ENCODE results near the gene SH2D5.
A peak's percentile ranks its signal among the peaks of the same experiment; 100 is the strongest.

The SH2D5 gene

DNA sequence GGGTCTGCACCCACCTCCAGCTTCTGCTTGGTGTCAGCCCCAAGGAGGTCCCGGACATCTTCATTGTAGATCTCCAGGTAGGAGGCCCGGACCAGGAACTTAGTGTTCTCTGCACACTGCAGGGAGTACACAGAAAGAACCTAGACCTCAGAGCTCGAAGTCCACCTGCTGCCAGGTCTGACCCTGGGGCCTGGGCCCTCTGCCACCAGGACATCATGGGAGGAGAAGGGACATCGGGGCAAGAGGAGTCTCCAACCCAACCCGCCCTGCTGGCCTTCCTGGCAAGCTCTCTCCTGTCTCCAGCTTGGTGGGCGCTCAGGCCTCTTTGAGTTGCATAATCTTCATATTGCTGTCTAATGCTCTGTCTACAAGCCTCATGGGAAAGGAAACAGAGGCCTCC is 19.1 kb downstream of the SH2D5 start:
- DNase-seq (ENCODE audit: low read depth in 2 of 2) = no peak

DNA sequence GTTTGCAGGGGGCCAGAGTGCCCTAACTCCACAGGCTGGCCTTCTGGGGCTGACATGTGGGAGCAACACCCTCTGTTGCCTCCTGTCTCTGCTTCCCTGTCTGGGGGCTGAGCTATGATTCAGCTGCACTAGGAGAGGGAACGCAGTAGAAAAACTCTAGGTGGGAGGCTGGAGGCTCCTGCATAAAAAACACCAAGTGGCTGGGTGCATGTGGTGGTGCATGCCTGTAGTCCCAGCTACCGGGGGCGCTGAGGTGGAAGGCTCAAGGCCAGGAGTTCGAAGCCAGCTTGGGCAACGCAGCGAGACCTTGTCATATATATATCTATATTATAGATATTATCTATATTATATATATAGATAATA is 20.3 kb downstream of the SH2D5 start:
- DNase-seq (ENCODE audit: low read depth in 2 of 2) = no peak

DNA sequence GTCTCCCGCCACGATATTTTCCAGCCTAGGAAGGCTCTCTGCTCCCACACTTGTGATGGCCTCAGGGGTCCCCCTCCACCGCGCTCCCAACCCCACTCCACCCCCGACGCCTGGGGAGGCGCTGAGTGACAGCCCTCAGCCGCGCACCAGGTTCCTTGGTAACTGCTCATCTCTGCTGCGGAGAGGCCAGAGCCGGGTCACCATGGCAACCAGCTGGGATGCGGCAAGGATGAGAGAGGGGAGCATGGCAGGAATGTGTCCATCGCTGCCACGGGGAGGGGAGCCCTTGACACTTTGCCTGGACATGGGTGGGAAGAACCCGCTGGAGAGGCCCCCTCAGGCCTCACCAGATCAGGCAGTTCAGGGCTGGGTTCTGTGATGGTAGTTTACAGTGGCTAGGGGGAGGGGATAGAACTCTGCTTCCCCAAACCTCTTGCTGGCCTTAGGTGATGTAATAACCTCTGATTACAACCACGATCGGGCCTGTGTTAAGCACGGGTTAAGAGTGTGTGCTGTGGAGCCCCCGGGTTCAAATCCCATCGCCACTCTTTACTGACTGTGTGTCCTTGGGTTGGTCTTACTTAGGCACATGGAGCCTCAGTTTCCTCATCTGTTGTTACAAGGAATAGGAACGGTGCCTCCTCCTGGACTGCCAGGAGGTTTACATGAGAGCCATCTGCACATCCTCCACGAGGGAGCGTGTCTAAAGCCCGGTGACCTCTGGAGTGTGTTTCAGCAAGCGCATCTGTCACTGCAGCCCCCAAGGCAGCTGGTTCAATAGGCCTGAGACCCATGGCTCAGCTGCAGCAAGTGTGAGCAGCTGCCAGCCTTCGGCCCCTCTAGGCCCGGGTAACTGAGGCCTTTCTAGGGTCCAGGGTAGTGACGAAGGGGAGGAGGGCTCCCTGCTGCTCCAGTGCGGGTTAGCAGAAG is 21.0 kb downstream of the SH2D5 start:
- no peak for DNase-seq (ENCODE audit: low read depth in 2 of 2)

DNA sequence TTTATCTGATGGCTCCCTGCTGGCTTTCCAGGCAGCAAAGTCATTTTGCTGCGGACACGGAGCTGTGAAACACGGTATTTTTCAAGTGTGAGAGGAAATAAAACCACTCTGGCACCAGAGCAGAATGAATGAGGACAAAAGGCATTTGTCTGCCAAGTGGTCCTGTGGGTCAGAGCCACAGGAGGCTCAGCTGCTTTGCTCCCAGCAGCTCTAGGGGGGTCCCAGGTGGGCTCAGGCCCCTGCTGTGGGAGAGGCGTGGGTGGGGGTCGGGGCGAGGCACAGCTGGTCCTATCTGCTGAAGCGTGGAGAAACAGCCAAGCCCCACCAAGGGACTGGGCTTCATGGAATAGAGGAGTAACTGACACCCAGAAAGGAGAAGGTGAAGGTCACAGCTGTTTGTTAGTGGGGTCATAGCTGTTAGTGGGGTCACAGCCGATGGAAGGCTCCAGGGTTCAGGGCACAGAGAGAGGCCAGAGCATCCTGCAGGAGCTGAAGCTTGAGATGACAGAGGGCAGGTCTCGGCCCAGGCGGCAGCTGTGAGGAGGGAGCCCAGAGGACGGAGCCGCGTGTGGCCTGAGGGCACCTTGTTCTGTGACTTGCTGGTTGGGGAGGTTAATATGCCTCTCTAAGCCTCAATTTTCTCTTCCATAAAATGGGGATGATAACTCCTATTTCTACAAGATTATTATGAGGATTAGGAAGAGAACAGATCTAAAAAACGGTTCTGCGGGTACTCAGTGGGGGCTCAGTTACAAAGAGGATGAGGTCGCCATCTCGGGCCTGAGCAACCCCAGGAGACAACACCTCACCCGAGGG is 21.8 kb downstream of the SH2D5 start:
- no peak for DNase-seq (ENCODE audit: low read depth in 2 of 2)

DNA sequence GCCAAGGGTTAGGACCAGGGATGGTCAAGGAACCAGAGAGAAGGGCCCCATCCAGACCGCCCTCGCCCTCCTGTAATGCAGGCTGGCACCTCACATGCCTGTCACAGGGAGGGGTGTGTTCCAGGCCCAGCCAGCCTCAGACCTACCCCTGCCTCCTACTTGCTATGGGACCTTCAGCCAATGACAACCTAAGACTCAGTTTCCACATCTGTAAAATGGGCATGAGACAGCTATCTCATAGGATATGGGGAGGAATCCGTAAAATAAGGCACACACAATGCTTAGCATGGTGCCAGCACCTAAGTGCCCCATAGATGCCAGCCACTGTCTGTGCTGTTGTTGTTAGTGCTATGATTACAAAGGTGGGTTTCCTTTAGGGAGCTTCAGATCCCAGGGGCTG is 22.6 kb downstream of the SH2D5 start:
- DNase-seq (ENCODE audit: low read depth in 2 of 2) = no peak

DNA sequence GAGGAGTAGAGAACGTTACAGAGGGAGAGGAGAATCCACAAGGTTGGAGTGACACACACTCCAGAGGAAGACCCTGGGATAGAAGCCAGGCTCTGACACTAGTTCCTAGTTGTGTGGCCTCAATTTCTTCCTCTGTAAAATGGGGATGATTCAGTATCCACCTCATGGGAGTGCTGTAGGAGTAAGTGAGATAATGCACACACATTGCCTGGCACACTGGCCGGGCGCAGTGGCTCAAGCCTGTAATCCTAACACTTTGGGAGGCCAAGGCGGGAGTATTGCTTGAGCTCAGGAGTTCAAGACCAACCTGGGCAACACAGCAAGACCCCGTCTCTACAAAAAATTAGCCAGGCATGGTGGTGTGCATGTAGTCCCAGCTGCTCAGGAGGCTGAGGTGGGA is 23.6 kb downstream of the SH2D5 start:
- DNase-seq (ENCODE audit: low read depth in 2 of 2) = no peak

DNA sequence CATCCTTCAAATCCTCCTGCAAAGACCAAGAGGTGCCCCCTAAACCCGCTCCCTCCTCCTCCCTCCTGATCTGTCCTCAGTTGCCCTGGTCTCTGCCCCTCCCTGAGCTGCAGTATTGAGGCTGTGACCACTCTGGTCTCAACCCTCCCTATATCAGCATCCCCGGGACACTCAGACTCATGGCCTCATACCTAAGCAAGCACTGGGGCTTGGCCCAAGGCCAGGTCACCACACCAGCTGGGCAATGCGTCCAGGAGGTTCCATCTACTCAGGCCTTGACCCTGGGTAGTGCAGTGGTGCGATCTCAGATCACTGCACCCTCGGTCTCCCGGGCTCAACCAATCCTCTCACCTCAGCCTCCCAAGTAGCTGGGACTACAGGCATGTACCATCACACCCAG is 24.4 kb downstream of the SH2D5 start:
- DNase-seq (ENCODE audit: low read depth in 2 of 2) = no peak

DNA sequence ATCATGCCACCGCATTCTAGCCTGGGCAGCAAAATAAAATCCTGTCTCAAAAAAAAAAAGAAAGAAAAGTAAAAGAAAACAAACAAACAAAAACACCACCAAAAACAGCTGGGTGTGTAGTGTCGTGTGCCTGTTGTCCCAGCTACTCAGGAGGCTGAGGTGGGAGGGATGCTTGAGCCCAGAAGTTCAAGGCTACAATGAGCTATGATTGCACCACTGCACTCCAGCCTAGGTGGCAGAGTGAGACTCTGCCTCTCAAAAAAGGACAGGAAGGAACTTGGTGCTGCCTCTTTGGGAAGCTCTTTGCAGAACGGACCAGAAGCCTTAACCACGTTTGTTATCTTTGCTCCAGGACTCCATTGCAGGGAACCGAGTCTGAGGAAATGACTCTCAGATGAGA is 25.7 kb downstream of the SH2D5 start:
- no peak for DNase-seq (ENCODE audit: low read depth in 2 of 2)

DNA sequence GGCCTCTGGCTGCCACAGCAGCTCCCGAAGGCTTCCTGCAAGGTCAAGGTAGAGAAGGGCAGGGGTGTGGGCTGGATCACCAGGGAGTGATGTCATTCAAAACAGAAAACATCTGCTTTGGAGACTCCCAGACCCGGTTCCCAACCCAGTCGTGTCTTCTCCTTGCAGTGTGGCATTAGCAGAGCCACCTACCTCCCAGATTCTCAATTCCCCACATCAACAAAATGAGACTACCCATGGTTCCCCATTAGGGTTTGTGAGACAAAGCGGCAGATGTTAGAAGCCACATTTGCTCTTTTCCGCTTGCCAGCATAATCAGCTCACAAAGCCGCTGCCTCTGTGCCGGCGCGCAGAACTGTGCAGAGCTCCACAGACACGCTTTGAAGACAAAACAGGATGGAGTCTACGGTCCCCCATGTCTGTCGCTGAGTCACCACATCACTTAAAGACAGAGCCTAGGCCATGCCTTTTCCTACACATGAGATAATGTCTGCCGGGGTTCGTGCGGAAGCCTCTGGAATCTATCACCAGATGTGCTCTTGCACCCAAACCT is 27.2 kb downstream of the SH2D5 start:
- no peak for DNase-seq (ENCODE audit: low read depth in 2 of 2)

DNA sequence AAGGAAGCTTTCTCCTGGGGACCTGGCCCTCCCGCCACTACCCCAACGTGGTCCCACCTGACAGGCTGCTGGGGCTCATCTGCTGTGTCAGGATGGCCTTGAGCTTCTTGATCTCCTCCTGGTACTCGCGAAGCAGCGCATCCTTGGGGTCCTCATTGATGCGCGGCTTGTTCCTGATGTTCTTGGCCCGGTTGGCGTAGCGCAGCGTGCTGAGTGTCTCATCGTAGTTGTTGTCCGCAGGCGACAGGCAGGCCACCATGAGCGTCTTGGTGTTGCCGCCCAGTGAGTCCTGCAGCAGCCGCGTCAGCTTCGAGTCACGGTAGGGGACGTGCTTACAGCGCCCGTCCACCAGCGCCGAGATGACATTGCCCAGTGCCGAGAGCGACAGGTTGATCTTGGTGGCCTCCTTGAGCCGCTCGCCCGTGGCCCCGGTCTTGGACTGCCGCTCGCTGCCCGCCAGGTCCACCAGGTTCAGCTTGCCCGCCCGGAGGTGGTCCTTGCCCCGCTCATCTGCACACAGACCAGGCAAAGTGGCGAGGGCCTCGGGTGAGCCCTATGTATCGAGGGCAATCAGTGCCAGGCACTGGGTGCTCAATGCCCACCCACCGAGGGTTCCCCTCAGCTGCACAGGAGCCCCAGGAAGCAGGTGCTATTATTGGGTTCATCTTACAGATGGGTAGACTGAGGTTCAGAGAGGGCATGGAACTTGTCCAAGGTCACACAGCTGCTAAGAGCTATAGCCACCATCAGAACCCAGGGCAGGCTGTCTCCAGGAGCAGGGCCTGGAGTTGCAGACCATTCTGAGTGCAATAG is 27.9 kb downstream of the SH2D5 start:
- DNase-seq (ENCODE audit: low read depth in 2 of 2) = no peak

DNA sequence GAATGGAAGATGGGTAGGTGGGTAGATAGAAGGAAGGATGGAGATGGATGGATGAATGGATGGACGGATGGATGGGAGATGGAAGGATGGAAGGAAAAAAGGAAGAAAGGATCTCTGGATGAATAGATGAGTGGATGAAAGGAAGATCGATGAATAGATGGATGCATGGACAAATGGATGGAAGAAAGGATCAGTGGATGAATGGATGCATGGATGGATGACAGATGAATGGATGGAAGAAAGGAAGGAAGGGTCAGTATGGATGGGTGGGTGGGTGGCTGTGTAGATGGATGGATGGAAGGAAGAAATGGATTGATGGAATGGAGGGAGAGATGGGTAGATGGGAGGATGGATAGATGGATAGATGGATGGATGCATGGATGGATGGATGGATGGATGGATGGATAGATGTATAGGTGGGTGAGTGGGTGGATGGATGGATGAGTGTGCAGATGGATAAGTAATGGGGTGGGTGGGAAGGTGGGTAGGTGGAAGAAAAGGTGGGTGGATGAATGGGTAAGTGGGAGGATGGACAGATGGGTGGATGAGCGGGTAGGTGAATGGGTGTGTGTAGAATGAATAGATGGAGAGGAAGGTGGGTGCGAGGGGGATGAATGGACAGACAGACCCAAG is 29.3 kb downstream of the SH2D5 start:
- no peak for DNase-seq (ENCODE audit: low read depth in 2 of 2)

DNA sequence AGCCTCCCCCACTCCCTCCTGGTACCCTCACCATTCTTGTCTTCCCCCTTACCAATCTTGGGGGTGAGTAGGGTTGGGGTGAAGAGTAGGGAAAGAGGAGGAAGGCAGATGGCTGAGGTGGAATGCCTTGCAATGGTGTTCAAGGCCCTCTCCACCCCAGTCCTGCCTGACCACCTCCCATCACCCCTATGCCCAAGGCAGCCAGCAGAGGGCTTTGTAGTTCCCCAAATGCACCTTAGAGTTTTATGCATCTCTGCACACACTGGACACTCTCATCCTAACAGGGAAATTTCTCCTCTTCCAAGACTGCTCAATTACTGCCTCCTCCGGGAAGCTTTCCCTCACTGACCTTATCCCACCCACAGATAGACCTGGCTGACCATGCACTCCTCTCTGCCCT is 30.1 kb downstream of the SH2D5 start:
- no peak for DNase-seq (ENCODE audit: low read depth in 2 of 2)

DNA sequence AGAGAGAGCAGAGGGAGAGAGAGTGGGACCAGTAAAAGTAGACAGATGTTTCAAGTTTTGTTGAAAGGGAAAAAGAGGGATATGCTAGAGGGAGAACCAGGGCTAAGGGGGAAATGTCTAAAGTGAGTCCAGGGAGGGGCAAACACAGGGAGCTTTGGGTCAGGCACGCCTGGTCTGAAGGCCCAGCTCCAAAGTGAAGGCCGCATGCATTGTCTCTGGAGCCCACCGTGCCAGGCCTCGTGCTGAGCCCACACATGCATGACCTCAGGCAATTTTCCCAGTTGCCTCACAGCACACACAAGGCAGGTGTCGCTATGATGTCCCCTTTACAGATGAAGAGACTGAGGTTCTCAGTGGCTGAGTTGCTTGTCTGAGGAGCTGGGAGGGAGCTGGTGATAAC is 30.7 kb downstream of the SH2D5 start:
- DNase-seq (ENCODE audit: low read depth in 2 of 2) = no peak

DNA sequence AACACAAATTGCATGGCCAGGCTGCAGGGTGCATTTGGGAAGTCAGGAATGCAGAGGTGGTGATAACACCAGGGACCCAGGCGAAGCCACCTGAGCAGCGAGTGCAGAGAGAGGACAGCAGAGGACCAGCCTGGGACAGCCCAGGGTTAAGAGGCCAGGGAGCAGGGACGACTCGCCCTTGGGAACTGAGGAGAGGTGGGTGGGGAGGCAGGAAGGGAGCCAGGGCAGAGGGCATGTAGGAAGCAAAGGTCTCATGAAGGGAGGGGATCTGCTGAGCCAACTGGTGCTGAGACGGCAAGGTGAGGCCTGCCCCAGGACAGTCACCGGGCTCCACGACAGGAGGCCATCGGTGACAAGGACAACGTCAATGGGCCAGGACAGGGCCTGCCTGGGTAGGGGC is 31.1 kb downstream of the SH2D5 start:
- DNase-seq (ENCODE audit: low read depth in 2 of 2) = no peak

DNA sequence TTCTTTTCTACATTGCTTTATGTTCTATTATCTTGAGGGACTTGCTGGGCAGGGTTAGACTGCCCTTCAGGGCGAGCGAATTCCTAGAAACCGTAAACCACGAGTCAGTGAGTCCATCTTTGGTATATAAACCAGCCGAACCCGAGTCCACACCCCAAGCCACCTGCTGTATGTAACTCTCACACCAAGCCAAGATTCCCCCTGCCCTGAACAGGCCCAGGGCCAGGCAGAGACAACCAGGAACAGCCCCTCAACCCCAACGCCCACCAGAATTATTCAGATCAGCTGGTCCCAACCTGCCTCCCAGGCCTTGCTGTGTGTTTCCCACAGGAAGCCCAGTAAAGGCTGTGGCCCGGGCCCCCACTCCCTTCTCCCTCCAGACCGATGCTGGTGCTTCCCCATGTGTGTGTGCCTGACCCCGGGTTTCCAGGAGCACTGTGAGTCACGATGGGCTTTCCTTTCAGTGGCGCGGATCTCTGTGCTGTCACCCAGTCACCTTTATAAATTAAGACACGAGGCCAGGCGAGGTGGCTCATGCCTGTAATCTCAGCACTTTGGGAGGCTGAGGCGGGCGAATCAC is 31.8 kb downstream of the SH2D5 start:
- no peak for DNase-seq (ENCODE audit: low read depth in 2 of 2)

DNA sequence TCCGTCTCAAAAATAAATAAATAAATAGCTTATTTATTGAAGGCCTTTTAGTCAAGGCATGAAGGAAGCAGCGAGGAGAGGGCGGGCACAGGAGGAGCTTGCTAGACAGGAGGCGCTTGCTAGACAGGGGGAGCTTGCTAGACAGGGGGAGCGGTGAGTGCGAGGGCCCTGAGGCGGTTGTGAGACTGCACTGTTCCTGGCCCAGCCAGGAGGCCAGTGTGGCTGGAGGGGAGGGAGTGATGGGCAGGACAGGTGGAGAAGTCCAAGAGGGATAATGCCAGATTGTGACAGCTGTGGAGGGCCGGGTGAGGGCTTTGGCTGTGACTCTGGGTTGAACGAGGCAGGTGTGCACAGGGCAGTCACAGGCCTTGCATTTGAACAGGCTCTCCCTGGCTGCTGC is 32.9 kb downstream of the SH2D5 start:
- no peak for DNase-seq (ENCODE audit: low read depth in 2 of 2)

DNA sequence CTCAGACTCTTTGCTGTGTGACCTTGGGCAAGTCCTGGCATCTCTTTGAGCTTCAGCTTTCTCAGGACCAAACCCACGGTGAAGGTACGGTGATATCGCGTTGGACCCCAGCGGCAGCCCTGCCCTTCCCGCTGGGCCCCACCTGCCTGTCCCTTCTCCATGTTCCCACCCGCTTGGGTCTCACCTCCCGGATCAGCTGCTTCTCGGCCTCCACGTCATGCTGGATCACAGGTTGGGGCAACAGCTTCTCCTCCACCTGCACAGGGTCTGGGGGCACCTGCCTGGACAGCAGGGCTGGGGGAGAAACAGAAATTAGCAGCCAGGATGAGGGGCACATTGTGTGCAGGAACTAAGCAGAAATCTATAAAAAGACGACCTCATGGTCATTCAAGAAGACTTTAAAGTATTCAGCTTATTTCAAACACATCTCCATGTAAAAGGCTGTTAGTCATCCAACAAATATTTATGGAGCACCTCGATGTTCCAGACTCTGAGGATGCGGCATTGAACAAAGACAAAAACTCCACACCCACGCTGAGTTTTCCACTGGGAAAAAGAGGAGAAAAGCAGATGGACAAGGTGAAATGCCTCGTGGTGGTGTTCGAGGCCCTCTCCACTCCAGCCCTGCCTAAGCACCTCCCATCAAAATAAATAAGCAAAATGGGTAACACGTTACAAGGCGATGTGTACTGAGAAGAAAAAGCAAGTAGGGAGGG is 34.1 kb downstream of the SH2D5 start:
- DNase-seq (ENCODE audit: low read depth in 2 of 2) = no peak

DNA sequence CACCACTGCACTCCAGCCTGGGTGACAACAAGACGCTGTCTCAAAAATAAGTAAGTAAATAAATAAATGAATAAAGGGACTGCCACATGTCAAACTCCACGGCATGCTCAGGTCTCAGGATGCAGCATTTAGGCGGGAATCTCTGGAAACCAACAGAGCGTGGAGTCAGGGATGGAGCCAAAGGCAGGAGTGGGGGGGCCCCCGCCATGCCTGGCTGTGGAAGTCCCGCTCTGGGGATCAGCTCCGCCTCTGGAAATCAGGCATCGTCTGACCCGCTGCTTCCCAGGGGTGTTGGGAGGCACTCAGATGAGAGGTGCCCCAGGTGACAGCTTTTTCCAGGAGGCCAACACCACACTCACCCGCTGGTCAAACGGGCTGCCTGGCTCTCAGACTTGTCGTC is 34.9 kb downstream of the SH2D5 start:
- DNase-seq (ENCODE audit: low read depth in 2 of 2) = no peak

DNA sequence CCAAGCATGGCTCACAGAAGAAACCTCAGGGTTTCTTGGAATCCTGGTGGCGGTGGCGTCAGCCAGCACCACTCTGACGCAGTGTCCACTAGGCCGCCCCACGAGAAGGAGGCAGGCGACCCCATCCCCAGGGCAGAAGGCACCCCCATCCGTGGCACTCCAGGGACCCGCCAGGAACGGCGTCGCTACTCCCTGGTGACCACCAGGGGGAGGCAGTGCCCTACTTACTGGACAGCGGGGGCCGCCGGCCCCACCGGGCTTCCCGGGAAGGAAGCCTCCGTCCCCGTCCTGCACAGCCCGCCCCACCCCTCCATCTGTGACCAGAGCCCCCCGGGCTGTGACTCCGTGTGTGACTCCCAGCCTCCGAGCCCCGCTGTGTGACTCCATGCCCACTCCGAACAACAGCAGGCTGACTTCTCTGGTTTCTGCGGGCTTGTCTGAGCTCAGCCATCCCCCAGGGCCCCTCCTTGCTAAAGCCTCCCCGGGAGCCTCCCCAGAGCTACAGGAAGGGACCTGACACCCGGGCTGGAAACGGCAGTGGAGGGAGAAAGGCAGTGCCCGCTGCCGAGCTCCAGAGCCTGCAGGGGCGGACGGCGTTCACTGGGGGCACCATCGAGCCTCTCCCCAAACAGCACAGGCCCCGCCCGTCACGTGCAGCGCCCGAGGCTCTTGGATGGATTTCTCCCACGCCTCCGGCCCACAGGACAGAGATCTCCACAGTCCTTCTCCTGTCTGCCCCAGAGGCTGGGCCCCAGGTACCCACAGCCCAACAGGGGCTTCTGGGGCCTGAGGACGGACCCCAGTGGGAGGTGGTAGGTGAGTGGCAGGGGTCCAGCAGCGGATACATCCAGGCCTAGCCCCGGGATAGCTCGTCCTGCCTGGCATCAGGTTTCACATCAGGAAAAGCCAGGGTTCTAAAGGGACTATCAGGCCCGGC is 35.8 kb downstream of the SH2D5 start:
- DNase-seq (ENCODE audit: low read depth in 2 of 2) = peak; percentile 32 to 44
